Gastrocnemius medialis (tissue), 4 donors: Measurements from ENCODE around the gene STH. TPM values are rescaled to one million over a fixed set of nuclear protein-coding genes. Genes with fewer than 3 reads are reported as not detected.

Experiments
- ATAC-seq, 2 donors: fragments of 150-250 bp; one replicate each; pipeline ENCODE4 v1.9.1; 2016
- DNase-seq, 2 donors: peaks; one replicate each; pipeline ENCODE4 v3.0.0-alpha.2; 2019
- H3K27ac ChIP-seq, 4 donors: fragments of 200-600 bp; sonication (generic); 1 replicate in 1 of 4; 2 replicates in 3 of 4; pipeline ENCODE4 v1.5.1; 2016 to 2018; ENCODE audit warnings: mild to moderate bottlenecking in 2 of 4, moderate library complexity in 1 of 4
- H3K27me3 ChIP-seq, 3 donors: fragments of 200-600 bp; sonication (generic) in 2 of 3; 1 replicate in 1 of 3; 2 replicates in 2 of 3; pipeline versions ENCODE4 v1.5.1 to v1.6.0; 2016 to 2019; ENCODE audit warnings: mild to moderate bottlenecking in 1 of 3, moderate library complexity in 1 of 3
- H3K36me3 ChIP-seq, 2 donors: fragments of 200-600 bp; sonication (generic) in 1 of 2; one replicate each; pipeline ENCODE4 v1.5.1; 2017 to 2018
- H3K4me1 ChIP-seq, 2 donors: fragments of 200-600 bp; sonication (generic) in 1 of 2; one replicate each; pipeline ENCODE4 v1.5.1; 2016 to 2017; ENCODE audit warnings: mild to moderate bottlenecking in 2 of 2
- H3K4me3 ChIP-seq, 4 donors: fragments of 200-600 bp; sonication (generic) in 3 of 4; 1 replicate in 1 of 4; 2 replicates in 3 of 4; pipeline ENCODE4 v1.5.1; 2016 to 2019; ENCODE audit warnings: mild to moderate bottlenecking in 2 of 4
- H3K9me3 ChIP-seq, 3 donors: fragments of 200-600 bp; sonication (generic) in 2 of 3; 1 replicate in 1 of 3; 2 replicates in 2 of 3; pipeline ENCODE4 v1.5.1; 2016 to 2019
- POLR2A ChIP-seq, 2 donors: fragments of 450-650 bp; IDR thresholded peaks; one replicate each; pipeline ENCODE4 v1.6.1; 2017; ENCODE audit warnings: antibody characterized with exemption in 2 of 2, mild to moderate bottlenecking in 2 of 2, moderate library complexity in 2 of 2
- in situ Hi-C, 4 donors: fragments of 200-750 bp; cut with MboI; loops; one replicate each; pipeline versions ENCODE4 v1.15.0 to v1.8.0; 2017; ENCODE audit warnings: low sequenced_read_pairs in 4 of 4
- intact Hi-C: fragments of 100-400 bp; cut with DNase I; formaldehyde crosslinking; loops from one replicate; pipeline ENCODE4 v1.15.1; 2023; ENCODE audit warnings: low total_unique reads
- total RNA-seq, 4 donors: library from RNA; depleted of rRNA; stranded (reverse); fragments of >200 nt; gene quantifications; one replicate each; pipeline versions ENCODE4 v1.1.0 to v1.2.3, GENCODE V29; 2016
- TF ChIP-seq, protein P1 (sequence below), 5 experiments: fragments of 450-650 bp in 3 of 5; fragments of 200-600 bp in 2 of 5; sonication (generic) in 2 of 5; IDR thresholded peaks in 4 of 5; conservative IDR thresholded peaks in 1 of 5; 1 replicate in 4 of 5; 2 replicates in 1 of 5; pipeline ENCODE4 v1.5.1; 2016 to 2019; ENCODE audit warnings: antibody characterized with exemption in 5 of 5, mild to moderate bottlenecking in 3 of 5, moderate library complexity in 3 of 5

STH gene
- total RNA-seq, 4 donors from 2014 or later = not detected

DNA sequence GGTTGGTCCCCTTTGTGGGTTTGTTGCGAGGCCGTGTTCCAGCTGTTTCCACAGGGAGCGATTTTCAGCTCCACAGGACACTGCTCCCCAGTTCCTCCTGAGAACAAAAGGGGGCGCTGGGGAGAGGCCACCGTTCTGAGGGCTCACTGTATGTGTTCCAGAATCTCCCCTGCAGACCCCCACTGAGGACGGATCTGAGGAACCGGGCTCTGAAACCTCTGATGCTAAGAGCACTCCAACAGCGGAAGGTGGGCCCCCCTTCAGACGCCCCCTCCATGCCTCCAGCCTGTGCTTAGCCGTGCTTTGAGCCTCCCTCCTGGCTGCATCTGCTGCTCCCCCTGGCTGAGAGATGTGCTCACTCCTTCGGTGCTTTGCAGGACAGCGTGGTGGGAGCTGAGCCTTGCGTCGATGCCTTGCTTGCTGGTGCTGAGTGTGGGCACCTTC, 27.3 kb upstream of the STH start:
- Histone ChIP-seq H3K9me3 (no peaks in the 10 kb centered on the region), H3K36me3 (no peaks in the 10 kb centered on the region), H3K4me3 (no peak overlapping the region), H3K27ac (peak overlapping the region in 2 of 4 donors; percentile 71 to 75), H3K4me1 (peaks cover 35 to 61% of the 10 kb centered on the region in 2 donors), H3K27me3 (no peaks in the 10 kb centered on the region)
- TF ChIP-seq, protein P1, sequence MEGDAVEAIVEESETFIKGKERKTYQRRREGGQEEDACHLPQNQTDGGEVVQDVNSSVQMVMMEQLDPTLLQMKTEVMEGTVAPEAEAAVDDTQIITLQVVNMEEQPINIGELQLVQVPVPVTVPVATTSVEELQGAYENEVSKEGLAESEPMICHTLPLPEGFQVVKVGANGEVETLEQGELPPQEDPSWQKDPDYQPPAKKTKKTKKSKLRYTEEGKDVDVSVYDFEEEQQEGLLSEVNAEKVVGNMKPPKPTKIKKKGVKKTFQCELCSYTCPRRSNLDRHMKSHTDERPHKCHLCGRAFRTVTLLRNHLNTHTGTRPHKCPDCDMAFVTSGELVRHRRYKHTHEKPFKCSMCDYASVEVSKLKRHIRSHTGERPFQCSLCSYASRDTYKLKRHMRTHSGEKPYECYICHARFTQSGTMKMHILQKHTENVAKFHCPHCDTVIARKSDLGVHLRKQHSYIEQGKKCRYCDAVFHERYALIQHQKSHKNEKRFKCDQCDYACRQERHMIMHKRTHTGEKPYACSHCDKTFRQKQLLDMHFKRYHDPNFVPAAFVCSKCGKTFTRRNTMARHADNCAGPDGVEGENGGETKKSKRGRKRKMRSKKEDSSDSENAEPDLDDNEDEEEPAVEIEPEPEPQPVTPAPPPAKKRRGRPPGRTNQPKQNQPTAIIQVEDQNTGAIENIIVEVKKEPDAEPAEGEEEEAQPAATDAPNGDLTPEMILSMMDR (IDR thresholded peaks at IDR 0.05 in 4 of 5, conservative IDR thresholded peaks at IDR 0.05 in 1 of 5) = no peak
- no peak for TF ChIP-seq POLR2A (IDR thresholded peaks at IDR 0.05)
- intact Hi-C loops = no loop called here
- in situ Hi-C loops = loop anchor here in 2 of 4 donors (25.0 kb wide), 1 partner anchor 334 kb away; no protein-coding TSS in a partner anchor
- DNase-seq (no peak), ATAC-seq (no peak)

DNA sequence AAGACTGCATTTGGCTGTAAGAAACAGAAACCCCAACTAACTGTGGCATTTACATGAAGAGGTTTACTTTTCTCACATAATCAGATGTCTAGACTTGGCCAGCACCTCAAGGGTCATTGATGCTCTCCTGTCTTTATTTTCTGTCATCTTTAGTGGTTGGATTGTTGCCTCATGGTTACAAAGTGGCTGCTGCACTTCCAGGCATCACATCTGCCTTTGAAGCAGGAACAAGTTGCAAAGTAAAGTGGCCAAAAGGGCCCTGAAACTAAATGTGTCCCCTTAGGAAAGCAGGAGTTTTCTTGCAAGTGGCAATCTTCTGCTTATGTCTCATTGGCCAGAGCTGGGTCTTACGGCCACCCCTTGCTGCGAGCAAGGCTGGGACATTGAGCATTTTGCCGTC, 26.5 kb upstream of the STH start:
- ATAC-seq = no peak
- H3K4me1 ChIP-seq = peaks cover 34 to 61% of the 10 kb centered on the region in 2 donors
- H3K27me3 ChIP-seq = no peaks in the 10 kb centered on the region
- intact Hi-C loops (no loop called here), in situ Hi-C loops (loop anchor here in 2 of 4 donors (25.0 kb wide), 1 partner anchor 335 kb away; no protein-coding TSS in a partner anchor)
- no peaks in the 10 kb centered on the region for H3K36me3 ChIP-seq
- TF ChIP-seq POLR2A (IDR thresholded peaks at IDR 0.05) = no peak
- TF ChIP-seq, protein P1 (IDR thresholded peaks at IDR 0.05 in 4 of 5, conservative IDR thresholded peaks at IDR 0.05 in 1 of 5) = no peak
- H3K27ac ChIP-seq = peak overlapping the region; percentile 35 to 75 (median 70)
- H3K9me3 ChIP-seq = no peaks in the 10 kb centered on the region
- H3K4me3 ChIP-seq = no peak overlapping the region
- no peak for DNase-seq

DNA sequence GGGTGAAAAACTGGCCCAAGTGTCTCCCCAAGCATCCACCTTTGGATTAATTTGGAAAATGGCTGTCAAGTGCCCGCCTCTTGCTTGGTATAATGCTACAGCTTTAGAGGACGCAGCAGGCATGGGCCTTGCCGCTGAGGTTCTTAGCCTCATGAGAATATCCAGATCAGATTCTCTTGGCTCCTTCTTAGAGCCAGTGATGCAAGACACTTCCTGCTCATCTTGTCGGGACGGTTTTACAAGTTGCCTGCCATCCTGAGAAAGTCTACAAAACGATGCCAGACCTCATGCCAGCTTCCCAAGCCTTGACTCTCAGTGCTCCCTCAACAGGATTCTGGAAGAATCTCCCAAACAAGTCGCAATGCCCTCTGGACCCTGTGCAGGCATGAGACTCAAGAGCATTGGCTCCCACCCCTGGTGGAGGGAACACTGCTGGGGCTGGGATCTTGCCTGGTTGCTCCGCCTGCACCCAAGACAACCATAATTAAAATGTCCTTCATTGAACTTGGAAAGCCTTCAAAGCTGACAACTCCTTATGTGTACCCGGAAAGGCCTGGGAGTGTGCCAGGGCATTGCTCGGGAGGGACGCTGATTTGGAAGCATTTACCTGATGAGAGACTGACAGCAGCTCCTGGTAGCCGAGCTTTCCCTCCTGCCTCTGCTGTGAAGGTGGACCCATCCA, 25.8 kb upstream of the STH start:
- Histone ChIP-seq H3K4me3 (no peak overlapping the region), H3K4me1 (peaks cover 37 to 60% of the 10 kb centered on the region in 2 donors), H3K27ac (peak overlapping the region; percentile 35 to 75 (median 70)), H3K36me3 (no peaks in the 10 kb centered on the region), H3K27me3 (no peaks in the 10 kb centered on the region), H3K9me3 (no peaks in the 10 kb centered on the region)
- TF ChIP-seq POLR2A (IDR thresholded peaks at IDR 0.05) = no peak
- TF ChIP-seq, protein P1 (IDR thresholded peaks at IDR 0.05 in 4 of 5, conservative IDR thresholded peaks at IDR 0.05 in 1 of 5) = no peak
- intact Hi-C loops (no loop called here), in situ Hi-C loops (loop anchor here in 2 of 4 donors (25.0 kb wide), 1 partner anchor 336 kb away; no protein-coding TSS in a partner anchor)
- peak; percentile 23 to 67 for DNase-seq
- ATAC-seq = peak; percentile 74 to 76

DNA sequence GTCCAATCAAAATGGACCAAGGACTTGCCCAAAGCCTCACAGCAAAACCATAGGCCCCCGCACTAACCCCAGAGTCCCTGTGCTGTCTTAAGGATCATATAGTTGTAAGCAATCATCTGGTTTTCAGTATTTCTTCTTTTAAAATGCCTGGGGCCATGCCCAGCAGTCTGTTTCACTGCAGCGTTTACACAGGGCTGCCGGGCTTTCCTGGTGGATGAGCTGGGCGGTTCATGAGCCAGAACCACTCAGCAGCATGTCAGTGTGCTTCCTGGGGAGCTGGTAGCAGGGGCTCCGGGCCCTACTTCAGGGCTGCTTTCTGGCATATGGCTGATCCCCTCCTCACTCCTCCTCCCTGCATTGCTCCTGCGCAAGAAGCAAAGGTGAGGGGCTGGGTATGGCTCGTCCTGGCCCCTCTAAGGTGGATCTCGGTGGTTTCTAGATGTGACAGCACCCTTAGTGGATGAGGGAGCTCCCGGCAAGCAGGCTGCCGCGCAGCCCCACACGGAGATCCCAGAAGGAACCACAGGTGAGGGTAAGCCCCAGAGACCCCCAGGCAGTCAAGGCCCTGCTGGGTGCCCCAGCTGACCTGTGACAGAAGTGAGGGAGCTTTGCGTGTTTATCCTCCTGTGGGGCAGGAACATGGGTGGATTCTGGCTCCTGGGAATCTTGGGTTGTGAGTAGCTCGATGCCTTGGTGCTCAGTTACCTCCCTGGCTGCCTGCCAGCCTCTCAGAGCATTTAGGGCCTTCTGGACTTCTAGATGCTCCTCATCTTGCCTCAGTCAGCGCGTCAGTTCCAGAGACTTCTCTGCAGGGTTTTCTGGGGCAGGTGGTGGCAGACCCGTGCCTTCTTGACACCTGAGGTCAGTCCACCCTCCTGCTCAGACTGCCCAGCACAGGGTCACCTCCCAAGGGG, 24.8 kb upstream of the STH start:
- Histone ChIP-seq H3K36me3 (no peaks in the 10 kb centered on the region), H3K4me1 (peaks cover 40 to 60% of the 10 kb centered on the region in 2 donors), H3K4me3 (no peak overlapping the region), H3K9me3 (no peaks in the 10 kb centered on the region), H3K27ac (peak overlapping the region; percentile 35 to 75 (median 70)), H3K27me3 (no peaks in the 10 kb centered on the region)
- DNase-seq = peak; percentile 15 to 55
- no peak for TF ChIP-seq POLR2A (IDR thresholded peaks at IDR 0.05)
- TF ChIP-seq, protein P1 (IDR thresholded peaks at IDR 0.05 in 4 of 5, conservative IDR thresholded peaks at IDR 0.05 in 1 of 5) = no peak
- ATAC-seq = no peak
- intact Hi-C loops = no loop called here
- in situ Hi-C loops = loop anchor here in 2 of 4 donors (25.0 kb wide), 1 partner anchor 337 kb away; no protein-coding TSS in a partner anchor
